Fibroblast of upper back skin (primary cell): ENCODE measurements around the gene DLG2.
A peak's percentile ranks its signal among the peaks of the same experiment; 100 is the strongest.
"Not testable (repeated sequence)": the region's sequence is repeated elsewhere in the genome, so short reads cannot be mapped to it uniquely, and the experiment has no call there.

ENCODE experiments used
- DNase-seq: peaks from one replicate; pipeline ENCODE4 v3.0.0-alpha.2; 2013

Gene DLG2

DNA sequence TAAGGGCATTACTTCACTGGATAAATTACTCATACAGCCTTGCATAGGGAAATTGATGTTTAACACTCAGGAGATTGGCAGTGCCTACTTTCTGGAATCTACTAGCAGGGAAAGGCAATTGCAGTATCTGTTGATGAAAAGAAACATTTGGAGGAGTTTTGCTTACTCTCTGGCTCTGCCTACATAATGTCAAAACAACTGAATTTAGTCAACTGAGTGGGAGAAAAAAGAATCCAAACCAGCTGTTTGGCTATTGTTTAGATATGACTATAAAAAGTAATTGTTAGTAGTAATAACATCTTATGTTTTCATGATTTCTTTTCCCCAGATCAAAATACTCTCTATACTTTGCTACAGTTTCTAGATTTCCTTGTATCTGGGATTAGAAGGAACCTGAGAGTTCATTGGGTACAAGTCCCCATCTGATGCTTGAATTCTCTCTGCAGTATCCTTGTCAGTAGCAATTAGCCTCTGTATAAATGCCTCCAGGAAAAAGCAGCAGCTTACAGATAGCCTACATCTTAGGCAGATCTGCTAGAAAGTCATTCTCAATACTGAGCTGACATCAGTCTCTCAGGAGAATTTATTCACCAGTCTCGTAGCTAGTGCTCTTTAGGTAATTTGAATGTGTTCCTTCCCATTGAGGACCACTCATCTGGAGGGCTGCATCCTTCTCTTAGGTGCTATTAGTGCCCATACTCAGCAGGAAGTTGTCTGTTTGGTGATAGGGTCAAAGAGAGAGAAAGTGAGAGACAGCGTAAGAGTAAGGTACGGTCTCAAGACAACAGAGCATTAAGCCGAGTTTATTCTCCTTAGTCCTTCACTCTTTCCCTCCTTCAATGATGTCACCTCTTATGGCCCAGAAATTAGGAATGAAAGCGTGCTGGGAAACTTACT, 2155.1 kb downstream of the DLG2 start:
- no peak for DNase-seq

GRCh38 chr11:83467837-83468236, 2159.3 kb downstream of the DLG2 start:
- no peak for DNase-seq

- DNase-seq = no peak
Measured at GRCh38 chr11:83464160-83464944, 2162.8 kb downstream of the DLG2 start.

DNA sequence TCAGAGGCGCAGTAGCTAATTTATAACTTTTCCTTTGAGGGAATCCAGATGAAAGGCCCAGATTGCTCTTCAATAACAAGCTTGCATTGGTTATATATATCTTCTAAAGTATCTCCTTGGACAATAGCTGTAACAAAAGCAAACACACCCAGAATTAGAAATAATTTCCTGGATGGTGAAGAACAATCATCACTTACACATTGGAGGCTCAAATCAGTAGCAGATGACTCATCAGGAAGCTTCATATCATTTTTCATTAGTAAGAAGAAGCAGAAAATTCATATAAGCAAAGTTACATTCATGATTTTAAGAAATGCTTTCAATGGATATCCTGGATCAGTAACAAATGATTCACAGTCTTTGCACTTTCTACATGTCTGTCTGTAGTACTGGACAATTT, 2167.3 kb downstream of the DLG2 start:
- DNase-seq = peak; percentile 1

DNA sequence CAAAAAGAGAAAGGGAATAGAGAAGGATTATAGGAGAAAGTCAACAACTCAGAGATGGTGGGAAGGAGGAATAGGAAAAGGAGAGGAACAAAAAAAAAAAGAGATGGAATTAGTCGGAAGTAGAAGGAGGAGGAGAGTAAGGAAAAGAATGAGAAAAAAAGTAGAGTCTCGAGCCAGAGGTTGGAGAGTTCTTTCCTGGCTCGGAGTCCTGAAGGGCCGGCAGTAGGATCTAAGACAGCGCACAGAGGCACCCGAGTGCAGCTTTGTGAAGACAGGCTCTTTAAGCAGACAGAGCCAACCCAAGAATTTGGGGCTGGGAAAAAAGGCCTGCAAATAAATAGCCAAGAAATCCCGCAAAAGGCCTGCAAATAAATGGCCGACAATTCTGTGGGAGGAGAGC, 2170.6 kb downstream of the DLG2 start:
- no peak for DNase-seq

- DNase-seq = no peak
Measured at GRCh38 chr11:83456075-83456474, 2171.1 kb downstream of the DLG2 start.

GRCh38 chr11:83455356-83455755, 2171.8 kb downstream of the DLG2 start:
- no peak for DNase-seq

DNA sequence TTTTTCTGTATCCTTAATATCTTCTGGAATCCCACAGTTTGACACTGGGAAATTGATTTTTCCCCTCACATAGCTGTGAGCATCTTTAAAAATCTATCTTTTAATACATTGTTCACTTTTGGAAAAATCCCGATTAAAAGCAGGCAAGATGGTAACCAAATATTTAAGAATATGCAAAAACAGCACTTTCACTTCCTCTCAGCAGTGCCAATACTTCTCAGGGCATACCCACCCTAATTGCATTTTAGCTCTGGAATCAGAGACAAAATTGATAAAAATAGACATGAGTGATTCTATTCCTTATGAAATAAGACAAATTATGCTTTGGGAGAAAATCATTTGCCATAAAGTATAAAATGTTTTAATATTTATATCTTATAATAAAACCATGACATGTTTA, 2172.5 kb downstream of the DLG2 start:
- DNase-seq = no peak

DNA sequence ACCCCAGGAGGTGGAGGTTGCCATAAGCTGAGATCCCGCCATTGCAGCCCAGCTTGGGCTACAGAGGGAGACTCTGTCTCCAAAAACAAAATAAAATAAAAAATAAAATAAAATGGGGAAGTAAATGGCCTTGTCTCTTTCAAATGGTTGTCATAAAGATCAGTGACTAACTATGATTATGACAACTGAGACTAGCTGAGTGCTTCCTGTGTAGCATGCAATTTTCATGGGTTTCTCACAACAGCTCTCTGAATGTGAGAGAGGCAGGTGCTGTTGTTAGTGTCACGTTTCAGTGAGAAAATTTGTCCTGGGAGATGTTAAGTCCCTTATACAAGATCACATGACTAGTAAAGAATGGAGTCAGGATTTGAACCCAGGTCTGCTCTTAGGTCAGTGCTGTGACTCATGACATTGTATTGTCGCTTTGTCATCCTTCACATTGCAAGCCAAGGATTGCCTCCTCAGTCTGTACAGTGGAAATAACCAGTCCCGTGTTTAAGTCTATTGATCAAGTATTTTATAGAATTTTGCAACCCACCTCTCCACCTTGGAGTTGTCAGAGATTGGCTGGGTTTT, 2177.7 kb downstream of the DLG2 start:
- DNase-seq = no peak

DNA sequence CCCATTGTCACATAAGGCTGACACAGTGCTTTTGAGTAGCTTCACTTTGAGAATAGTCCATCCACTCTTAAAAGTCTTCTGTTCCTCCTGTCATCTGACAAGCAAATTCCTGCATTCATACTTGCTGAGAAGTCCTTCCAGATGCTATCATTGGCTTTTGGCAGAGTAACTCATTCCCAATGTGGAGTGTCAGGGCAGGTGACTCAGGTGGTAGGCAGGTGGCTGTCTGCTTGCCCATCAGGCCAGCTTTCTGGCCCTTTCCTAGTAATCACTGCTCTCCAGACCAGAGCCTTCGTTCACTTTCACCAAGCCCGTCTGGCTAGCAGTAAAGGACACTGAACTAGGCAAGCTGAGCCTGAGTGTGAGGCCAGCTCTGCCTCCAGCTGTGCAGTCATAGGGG, 2178.5 kb downstream of the DLG2 start:
- DNase-seq = no peak

DNA sequence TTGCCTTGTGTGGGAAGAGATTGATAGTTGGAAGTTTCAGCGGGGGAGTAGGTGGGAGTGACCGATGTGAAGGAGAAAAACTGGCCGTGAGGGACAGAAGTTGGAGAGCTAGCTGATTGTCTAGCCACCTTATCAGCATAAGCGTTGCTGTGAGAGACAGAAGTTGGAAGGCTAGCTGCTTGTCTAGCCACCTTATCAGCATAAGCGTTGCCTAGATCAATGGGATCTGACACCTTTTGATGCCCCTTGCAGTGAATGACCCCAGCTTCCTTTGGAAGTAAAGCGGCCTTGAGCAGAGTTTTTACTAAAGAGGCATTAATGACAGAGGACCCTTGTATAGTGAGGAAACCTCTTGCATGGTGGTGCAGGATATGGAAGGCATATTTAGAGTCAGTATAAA, 2183.3 kb downstream of the DLG2 start:
- DNase-seq = not testable (repeated sequence)

- no peak for DNase-seq
Measured at GRCh38 chr11:83441601-83442000, 2185.5 kb downstream of the DLG2 start.

DNA sequence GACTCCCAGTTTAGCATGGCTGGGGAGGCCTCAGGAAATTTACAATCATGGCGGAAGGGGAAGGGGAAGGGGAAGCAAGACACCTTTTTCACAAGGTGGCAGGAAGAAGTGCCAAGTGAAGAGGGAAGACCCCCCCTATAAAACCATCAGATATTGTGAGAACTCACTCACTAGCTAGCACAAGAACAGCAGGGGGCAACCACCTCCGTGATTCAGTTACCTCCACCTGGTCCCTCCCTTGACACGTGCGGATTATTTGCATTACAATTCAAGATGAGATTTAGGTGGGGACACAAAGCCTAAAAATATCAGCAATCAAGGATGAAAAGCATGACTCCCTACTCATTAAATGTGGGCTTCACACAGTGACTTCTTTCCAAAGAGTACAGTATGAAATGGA, 2186.0 kb downstream of the DLG2 start:
- no peak for DNase-seq

GRCh38 chr11:83438438-83438837, 2188.7 kb downstream of the DLG2 start:
- no peak for DNase-seq

DNA sequence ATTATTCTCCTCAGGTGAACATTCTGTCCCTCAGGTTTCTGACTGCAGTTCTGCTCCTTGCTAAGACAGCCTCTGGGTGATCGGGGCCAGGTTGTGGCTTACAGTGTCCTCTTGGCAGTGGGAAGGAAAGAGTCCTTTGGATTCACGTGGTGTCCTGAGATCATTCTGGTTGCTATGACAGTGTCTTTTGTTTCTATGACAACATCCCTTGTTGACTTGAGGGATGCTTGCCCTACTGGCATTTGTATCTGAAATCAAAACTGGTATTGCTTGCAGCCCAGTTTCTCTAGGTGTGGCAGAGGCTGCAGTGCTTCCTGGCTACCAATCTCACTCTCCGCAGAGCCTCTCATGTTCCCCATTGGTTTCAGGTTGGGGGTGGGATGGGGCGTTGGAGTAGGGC, 2189.2 kb downstream of the DLG2 start:
- no peak for DNase-seq

- DNase-seq = no peak
Measured at GRCh38 chr11:83436855-83437254, 2190.3 kb downstream of the DLG2 start.

DNA sequence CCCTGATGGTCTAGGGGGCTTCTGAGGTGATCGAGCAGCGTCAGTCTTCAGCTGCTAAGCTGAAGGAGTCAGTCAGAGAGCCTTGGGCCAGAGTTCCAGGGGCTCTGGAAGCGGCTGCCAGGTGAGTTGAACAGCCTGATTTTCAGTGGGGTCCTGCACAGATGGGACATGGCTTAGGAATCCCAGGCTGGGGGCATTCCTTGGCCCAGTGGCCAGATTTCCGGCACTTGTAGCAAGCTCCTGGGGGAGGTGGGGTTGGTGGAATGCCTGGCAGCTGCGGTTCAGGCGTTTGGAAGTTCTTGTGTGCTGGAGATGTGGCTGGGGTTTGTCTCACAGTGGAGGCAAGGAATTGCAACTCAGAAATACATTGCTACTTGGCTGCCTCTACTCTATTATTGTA, 2192.3 kb downstream of the DLG2 start:
- not testable (repeated sequence) for DNase-seq

DNA sequence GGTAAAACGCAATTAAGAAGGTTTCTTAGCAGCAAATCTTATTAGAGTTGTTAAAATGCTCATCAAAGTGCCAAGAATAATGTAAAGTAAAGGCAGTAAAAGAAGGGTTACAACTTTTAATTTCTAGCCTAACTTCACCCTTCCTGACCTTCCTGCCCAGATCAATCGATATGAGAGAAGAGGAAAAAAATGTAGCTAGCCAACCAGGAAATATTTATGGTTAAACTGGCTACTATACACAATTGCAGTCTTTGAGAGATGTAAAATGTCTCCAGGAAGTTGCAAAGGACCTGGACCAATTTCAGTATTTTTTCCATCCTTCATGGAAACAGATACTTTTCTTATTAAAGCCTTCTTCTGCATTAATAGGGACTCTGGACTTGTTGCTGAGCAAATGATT, 2199.2 kb downstream of the DLG2 start:
- no peak for DNase-seq

DNA sequence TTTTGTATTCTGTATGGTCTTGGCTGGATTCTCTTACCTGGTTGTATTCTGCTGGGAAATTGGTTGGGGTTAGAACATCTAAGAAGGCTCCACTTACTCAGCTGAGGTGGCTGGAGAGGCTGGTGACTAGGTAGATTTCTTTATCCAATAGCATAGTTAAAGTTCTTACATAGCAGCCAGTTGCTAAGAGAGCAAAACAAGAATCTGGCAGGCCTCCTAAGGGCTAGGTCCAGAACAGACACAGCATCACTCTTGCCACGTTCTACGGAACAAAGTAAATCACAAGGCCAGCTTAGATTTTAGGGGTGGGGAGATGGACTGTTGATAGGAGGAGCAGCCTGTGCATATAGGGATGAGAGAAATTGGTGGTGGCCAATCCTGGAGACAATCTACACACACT, 2199.6 kb downstream of the DLG2 start:
- no peak for DNase-seq

DNA sequence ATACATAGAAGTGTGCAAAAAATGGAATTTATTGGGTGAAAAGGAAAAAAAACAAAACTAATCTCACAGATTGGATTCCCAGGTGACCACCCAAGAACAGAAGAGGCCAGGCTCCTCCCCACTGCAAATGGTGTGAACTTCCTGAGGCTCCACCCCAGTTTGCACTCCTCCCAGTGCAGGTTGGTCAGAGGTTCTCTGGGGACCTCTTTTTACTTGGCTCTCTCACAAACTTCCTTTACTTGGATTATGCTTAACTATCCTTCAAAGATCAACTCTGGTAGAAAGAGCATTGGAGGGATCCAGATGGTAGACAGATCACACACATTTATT, 2202.0 kb downstream of the DLG2 start:
- no peak for DNase-seq

GRCh38 chr11:83424376-83425136, 2202.6 kb downstream of the DLG2 start:
- no peak for DNase-seq

- DNase-seq = not testable (repeated sequence)
Measured at GRCh38 chr11:83422641-83423040, 2204.5 kb downstream of the DLG2 start.
